NCI-H524 (cell line): ENCODE data around the gene OR4X2.
"Not testable (repeated sequence)": the region's sequence is repeated elsewhere in the genome, so short reads cannot be mapped to it uniquely, and the experiment has no call there.

ENCODE experiments used
- DNase-seq, 2 experiments: peaks; one replicate each; lab custom pipeline; 2025; lab: John Stamatoyannopoulos, UW

OR4X2 gene, protein sequence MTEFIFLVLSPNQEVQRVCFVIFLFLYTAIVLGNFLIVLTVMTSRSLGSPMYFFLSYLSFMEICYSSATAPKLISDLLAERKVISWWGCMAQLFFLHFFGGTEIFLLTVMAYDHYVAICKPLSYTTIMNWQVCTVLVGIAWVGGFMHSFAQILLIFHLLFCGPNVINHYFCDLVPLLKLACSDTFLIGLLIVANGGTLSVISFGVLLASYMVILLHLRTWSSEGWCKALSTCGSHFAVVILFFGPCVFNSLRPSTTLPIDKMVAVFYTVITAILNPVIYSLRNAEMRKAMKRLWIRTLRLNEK

DNA sequence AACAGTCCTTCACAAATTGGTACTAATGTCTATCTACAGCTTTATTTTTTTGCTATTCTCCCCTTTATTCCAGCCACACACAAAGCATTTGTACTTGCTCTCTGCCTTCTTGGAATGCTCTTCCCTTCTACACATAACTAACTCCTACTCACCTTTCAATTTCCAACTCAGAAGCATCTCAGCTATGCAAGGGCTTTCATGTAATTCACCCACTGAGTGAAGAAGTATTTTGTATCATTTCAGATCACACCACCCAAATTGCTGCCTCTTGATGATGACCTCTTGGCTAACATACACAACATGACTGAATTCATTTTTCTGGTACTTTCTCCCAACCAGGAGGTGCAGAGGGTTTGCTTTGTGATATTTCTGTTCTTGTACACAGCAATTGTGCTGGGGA lies at the start of gene OR4X2:
Gene OR4X2 (plus strand): TSS at position 301 of the 400 bp plus-strand sequence. CDS start 0 bp downstream, at position 301.
- no peak for DNase-seq

- DNase-seq: no peak
Observed at GRCh38 chr11:48207881-48208280, 37.0 kb upstream of the OR4X2 start.

DNA sequence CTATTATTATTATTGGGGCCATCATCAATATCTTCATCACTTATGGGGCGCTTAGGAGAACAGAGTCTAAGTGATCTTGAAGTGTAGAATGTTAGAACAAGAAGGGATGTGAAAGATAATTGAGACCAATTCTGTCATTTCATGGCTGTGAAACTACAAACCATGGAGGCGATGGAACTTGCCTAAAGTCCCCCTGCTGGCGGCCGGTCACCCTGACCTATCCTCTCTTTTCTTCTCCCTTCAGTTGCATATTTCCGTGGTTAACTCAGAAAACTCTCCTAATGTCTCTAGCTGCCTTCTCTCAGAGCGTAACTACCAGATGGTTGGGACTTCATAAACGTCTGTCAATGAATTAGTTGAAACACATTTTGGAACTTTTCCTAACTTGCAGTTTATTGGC lies 34.9 kb upstream of the OR4X2 start:
- no peak for DNase-seq

GRCh38 chr11:48216510-48216909 lies 28.4 kb upstream of the OR4X2 start, which contains the start of gene OR4B1:
Gene OR4B1 (plus strand): TSS chr11:48216810. CDS start chr11:48216810, 0 bp downstream.
- no peak for DNase-seq

DNA sequence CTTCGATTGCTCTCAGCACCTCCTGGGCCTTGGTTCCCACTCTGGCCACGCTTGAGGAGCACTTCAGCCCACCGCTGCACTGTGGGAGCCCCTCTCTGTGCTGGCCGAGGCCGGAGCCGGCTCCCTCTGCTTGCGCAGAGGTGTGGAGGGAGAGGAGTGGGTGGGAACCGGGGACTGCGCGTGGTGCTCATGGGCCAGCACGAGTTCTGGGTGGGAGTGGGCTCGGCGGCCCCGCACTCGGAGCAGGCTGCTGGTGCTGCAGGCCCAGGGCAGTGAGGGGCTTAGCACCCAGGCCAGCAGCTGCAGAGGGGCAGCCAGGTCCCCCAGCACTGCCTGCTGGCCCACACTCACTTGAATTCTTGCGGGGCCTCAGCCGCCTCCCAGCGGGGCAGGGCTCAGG lies 16.1 kb upstream of the OR4X2 start:
- DNase-seq: no peak

GRCh38 chr11:48230057-48230456 lies 14.8 kb upstream of the OR4X2 start:
- DNase-seq: not testable (repeated sequence)

GRCh38 chr11:48237727-48238126 lies 7.2 kb upstream of the OR4X2 start:
- DNase-seq: no peak

DNA sequence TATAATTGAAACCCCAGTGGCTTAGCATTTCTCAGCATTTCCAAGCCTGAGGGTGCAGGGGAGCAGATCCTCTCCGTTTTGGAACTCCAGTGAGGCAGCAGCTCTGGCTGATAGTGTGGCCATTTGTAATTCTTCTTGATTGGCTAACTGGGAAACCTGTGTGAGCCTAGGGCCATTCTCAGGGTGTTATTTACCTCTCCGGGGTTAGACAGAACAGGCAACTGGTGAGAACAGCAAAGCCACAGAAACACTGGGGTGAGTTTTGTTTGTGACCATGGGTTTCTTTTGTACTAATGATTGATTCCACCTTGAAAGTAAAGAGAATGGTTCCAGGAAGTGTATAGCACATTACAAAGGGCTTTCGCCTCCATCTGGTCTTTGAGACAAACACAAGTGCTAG lies 2.4 kb upstream of the OR4X2 start:
- DNase-seq: no peak

DNA sequence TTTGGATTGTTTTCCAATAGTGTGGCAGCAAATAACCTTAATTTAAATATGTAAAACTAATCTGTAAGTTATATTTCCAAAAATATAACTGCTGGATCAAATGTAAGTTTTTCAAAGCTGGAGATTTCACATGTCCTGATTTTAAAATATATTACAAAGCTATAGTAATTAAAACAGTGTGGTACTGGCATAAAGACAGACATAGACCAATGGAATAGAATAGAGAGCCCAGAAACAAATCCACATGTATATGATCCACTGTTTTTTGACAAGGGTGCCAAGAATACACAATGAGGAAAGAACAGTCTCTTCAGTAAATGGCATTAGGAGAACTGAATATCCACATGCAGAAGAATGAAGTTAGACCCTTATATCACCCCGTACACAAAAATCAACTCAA lies 4.0 kb downstream of the OR4X2 start:
- no peak for DNase-seq

DNA sequence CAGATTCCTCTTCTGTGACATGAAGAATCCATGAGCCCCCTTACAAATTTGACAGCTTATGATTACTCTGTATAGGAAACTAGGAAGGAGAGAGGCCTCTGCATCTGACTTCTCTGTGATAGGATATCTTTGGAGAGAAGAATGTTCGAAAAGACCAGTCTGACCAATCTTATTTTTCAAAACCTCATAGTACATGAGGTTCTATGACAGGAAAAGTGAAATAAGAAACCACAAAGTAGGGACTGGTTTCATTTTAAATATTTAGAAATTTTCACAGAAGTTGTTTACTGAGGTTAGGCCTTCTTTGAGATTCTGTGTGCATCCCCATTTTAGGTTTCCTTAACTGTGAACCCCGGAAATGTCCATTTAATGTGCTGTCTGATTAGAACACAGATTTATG lies 16.7 kb downstream of the OR4X2 start:
- no peak for DNase-seq

GRCh38 chr11:48263423-48263911 lies 18.6 kb downstream of the OR4X2 start, which contains the start of gene OR4X1:
Gene OR4X1 (plus strand): TSS chr11:48263861. CDS start chr11:48263861, 0 bp downstream.
- DNase-seq: no peak

- DNase-seq: no peak
Observed at GRCh38 chr11:48270621-48271020, 25.7 kb downstream of the OR4X2 start.

- DNase-seq: no peak
Observed at GRCh38 chr11:48272606-48273005, 27.7 kb downstream of the OR4X2 start.
